Testis (tissue), 3 donors: Measurements from ENCODE around the gene MMP15. TPM values are rescaled to one million over a fixed set of nuclear protein-coding genes. Genes with fewer than 3 reads are reported as not detected.
"Not testable (repeated sequence)": the region's sequence is repeated elsewhere in the genome, so short reads cannot be mapped to it uniquely, and the experiment has no call there.

ENCODE experiments used
- DNase-seq: peaks from one replicate; pipeline ENCODE4 v3.0.0-alpha.2; 2019
- H3K27ac ChIP-seq, 2 donors: fragments of 200-600 bp; sonication (generic); one replicate each; pipeline ENCODE4 v1.5.1; 2019
- H3K27me3 ChIP-seq: fragments of 200-600 bp; sonication (generic); one replicate; pipeline ENCODE4 v1.5.1; 2019
- H3K36me3 ChIP-seq: fragments of 200-600 bp; sonication (generic); one replicate; pipeline ENCODE4 v1.5.1; 2017; ENCODE audit warnings: low read depth; ENCODE audit errors: missing control alignments
- H3K4me1 ChIP-seq: fragments of 200-600 bp; sonication (generic); one replicate; pipeline ENCODE4 v1.5.1; 2019
- H3K4me3 ChIP-seq, 2 donors: fragments of 200-600 bp; sonication (generic); one replicate each; pipeline ENCODE4 v1.5.1; 2017 to 2019
- H3K9me3 ChIP-seq: fragments of 200-600 bp; sonication (generic); one replicate; pipeline ENCODE4 v1.5.1; 2017
- CTCF ChIP-seq, 3 experiments: fragments of 450-650 bp in 2 of 3; fragments of 200-600 bp in 1 of 3; sonication (generic) in 1 of 3; IDR thresholded peaks; one replicate each; pipeline ENCODE4 v1.5.1; 2016 to 2019; ENCODE audit warnings: antibody characterized with exemption in 3 of 3, mild to moderate bottlenecking in 2 of 3, moderate library complexity in 1 of 3
- POLR2A ChIP-seq: fragments of 450-650 bp; IDR thresholded peaks from one replicate; pipeline ENCODE4 v1.6.1; 2017; ENCODE audit warnings: antibody characterized with exemption, mild to moderate bottlenecking, moderate library complexity
- WGBS, 2 donors: methylation state at CpG; one replicate each; pipeline ENCODE4 v1.1.5; 2018; 5-methylcytosine and 5-hydroxymethylcytosine counted together
- intact Hi-C: fragments of 100-400 bp; cut with DNase I; formaldehyde crosslinking; loops from one replicate; pipeline ENCODE4 v1.15.1; 2023; ENCODE audit warnings: low total_unique reads
- polyA plus RNA-seq: library from polyadenylated mRNA; stranded (reverse); fragments of 350-450 nt; fragmentation: Illumina TruSeq; extraction: RNeasy Lipid Tissue Mini Kit (QIAGEN cat#74804); gene quantifications from one replicate; pipeline ENCODE4 v1.2.3, GENCODE V29; 2014; ENCODE audit warnings: low read depth, low replicate concordance; ENCODE audit not compliant: insufficient read depth
- small RNA-seq, 2 donors: library from RNA; depleted of rRNA; stranded (forward); fragments of <200 nt; gene quantifications; one replicate each; pipeline ENCODE3, GENCODE V24; 2016
- total RNA-seq, 2 donors: library from RNA; depleted of rRNA; stranded (reverse); fragments of >200 nt; gene quantifications; one replicate each; pipeline ENCODE4 v1.2.3, GENCODE V29; 2016

MMP15 gene
- total and polyA plus RNA-seq, 3 donors from 2014 or later, result 80.6 to 300 (median 194) TPM

GRCh38 chr16:58094791-58095574 lies 69.4 kb downstream of the MMP15 start:
- H3K4me3 ChIP-seq, result no peak overlapping the region

GRCh38 chr16:58095575-58095960 lies 70.0 kb downstream of the MMP15 start:
- 75 to 76% methylated on average over 6 of the region's 6 CpGs for WGBS, 2 donors
- H3K4me1 ChIP-seq, intact Hi-C loops, H3K9me3 ChIP-seq, H3K27ac ChIP-seq, H3K27me3 ChIP-seq, DNase-seq, H3K4me3 ChIP-seq, H3K36me3 ChIP-seq: not testable (repeated sequence)

More at GRCh38 chr16:58094791-58095574, 69.4 kb downstream of the MMP15 start:
- Histone ChIP-seq H3K27ac (no peak overlapping the region), H3K27me3 (no peaks in the 10 kb centered on the region), H3K9me3 (no peaks in the 10 kb centered on the region), H3K36me3 (no peaks in the 10 kb centered on the region), H3K4me1 (no peaks in the 10 kb centered on the region)
- WGBS, 2 donors, result 80 to 87% methylated on average over 12 to 15 of the region's 15 CpGs
- no peak for DNase-seq
- intact Hi-C loops, result no loop called here
- TF ChIP-seq CTCF (IDR thresholded peaks at IDR 0.05), result no peak
- no peak for TF ChIP-seq POLR2A

GRCh38 chr16:58096249-58096648 lies 70.7 kb downstream of the MMP15 start:
- Histone ChIP-seq H3K27me3 (no peaks in the 10 kb centered on the region), H3K36me3 (no peaks in the 10 kb centered on the region), H3K4me1 (no peaks in the 10 kb centered on the region), H3K4me3 (no peak overlapping the region), H3K9me3 (no peaks in the 10 kb centered on the region), H3K27ac (no peak overlapping the region)
- TF ChIP-seq CTCF (IDR thresholded peaks at IDR 0.05), result no peak
- no peak for TF ChIP-seq POLR2A
- intact Hi-C loops, result no loop called here
- DNase-seq, result no peak
- 66 to 86% methylated on average over 2 of the region's 2 CpGs for WGBS, 2 donors

Small RNA genes within 50 kb of the gene (small RNA-seq; reads per million reads assigned to genes)
- 0 reads per million in 2 donors for gene RF00019

Other genes starting within 250 kb of the MMP15 start
- gene KIFC3, start 223.3 kb upstream of the MMP15 start, total RNA-seq, result 100 to 1,000 TPM; 137 to 185 TPM
- 105 TPM for gene KIFC3, start 223.3 kb upstream of the MMP15 start, polyA plus RNA-seq
- gene CNGB1, start 54.6 kb upstream of the MMP15 start, total RNA-seq, result 1 to 10 TPM in 1 of 2 donors, under 1 TPM in 1; 0.87 to 1.2 TPM
- 0.76 TPM for gene CNGB1, start 54.6 kb upstream of the MMP15 start, polyA plus RNA-seq
- gene ZNF319, start 25.1 kb upstream of the MMP15 start, total RNA-seq, result 10 to 100 TPM; 11.2 to 12.1 TPM
- 10.4 TPM for gene ZNF319, start 25.1 kb upstream of the MMP15 start, polyA plus RNA-seq
- 10 to 100 TPM; 62.4 to 63.7 TPM for gene USB1, start 24.3 kb upstream of the MMP15 start, total RNA-seq
- 39.7 TPM for gene USB1, start 24.3 kb upstream of the MMP15 start, polyA plus RNA-seq
- 10 to 100 TPM; 91.5 to 92.4 TPM for gene CFAP20, start 103.6 kb downstream of the MMP15 start, total RNA-seq
- 98.6 TPM for gene CFAP20, start 103.6 kb downstream of the MMP15 start, polyA plus RNA-seq
- gene CSNK2A2, start 172.4 kb downstream of the MMP15 start, total RNA-seq, result 100 to 1,000 TPM; 101 to 119 TPM
- 299 TPM for gene CSNK2A2, start 172.4 kb downstream of the MMP15 start, polyA plus RNA-seq